NB4 (cell line): ENCODE results near the gene RNU2-1.
"Not testable (repeated sequence)": the region's sequence is repeated elsewhere in the genome, so short reads cannot be mapped to it uniquely, and the experiment has no call there.

Source experiments
- POLR2A ChIP-seq: IDR thresholded peaks from 2 replicates; pipeline ENCODE4 v1.6.1; 2011; ENCODE audit warnings: mild to moderate bottlenecking; ENCODE audit not compliant: insufficient read length; ENCODE audit errors: extremely low read depth
- TF ChIP-seq, protein P1 (sequence below): IDR thresholded peaks from one replicate; pipeline ENCODE4 v1.5.1; 2012; ENCODE audit warnings: low read depth, low read length

DNA sequence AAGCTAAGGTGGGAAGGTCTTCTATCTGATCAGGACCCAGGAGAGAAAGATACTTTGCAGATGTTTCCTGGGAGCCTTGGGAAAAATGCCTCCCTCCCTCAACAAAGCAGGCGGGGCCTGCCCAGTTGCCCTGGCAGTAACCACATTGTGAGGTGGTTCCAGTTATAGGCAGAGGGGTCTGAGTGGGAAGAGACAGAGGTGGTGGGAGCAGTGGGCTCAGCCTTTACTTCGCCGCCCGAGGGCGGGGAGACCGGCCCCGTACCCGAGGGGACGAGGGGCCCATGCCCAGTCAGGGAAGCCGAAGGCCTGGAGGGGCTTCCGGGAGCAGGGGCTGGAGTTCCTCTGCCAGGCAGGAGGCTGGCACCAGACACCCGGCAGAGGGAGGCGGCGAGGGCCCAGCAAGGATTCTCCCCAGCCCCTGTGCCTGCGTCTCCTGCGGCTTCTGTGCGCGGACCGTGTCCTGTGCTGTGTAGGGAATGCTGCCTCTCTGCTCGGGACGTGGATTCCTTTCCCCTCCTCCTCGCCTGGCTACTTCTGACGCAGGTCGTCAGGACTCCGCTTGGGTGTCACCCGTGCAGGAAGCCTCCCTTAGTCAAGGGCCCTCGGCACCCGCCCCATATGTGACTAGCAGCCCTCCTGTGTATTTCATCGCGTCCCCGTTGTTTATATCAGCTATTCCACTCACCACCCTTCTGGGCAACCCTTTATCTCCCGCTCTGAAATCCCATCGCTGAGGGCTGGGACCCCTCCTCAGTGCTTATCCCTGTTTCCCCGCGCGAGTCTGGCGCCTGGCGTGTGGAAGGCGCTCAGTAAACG is 2.4 kb downstream of the RNU2-1 start:
- TF ChIP-seq, protein P1, sequence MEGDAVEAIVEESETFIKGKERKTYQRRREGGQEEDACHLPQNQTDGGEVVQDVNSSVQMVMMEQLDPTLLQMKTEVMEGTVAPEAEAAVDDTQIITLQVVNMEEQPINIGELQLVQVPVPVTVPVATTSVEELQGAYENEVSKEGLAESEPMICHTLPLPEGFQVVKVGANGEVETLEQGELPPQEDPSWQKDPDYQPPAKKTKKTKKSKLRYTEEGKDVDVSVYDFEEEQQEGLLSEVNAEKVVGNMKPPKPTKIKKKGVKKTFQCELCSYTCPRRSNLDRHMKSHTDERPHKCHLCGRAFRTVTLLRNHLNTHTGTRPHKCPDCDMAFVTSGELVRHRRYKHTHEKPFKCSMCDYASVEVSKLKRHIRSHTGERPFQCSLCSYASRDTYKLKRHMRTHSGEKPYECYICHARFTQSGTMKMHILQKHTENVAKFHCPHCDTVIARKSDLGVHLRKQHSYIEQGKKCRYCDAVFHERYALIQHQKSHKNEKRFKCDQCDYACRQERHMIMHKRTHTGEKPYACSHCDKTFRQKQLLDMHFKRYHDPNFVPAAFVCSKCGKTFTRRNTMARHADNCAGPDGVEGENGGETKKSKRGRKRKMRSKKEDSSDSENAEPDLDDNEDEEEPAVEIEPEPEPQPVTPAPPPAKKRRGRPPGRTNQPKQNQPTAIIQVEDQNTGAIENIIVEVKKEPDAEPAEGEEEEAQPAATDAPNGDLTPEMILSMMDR = not testable (repeated sequence)
- not testable (repeated sequence) for TF ChIP-seq POLR2A
